ENCODE measurements around the gene SNCA.

GRCh38 chr4:89879215-89879614, 42.3 kb upstream of the SNCA start:
- no peak for TF ChIP-seq POLR2A (IDR thresholded peaks at IDR 0.05)
- no peak for TF ChIP-seq CTCF (IDR thresholded peaks at IDR 0.05)
- no peak for TF ChIP-seq POLR2AphosphoS5 (IDR thresholded peaks at IDR 0.05)
- no peak for TF ChIP-seq EP300 (IDR thresholded peaks at IDR 0.05)
